GM23248 (cell line): Measurements from ENCODE around the gene FAM168B.

ENCODE experiments used
- EZH2 ChIP-seq: fragments of 200-600 bp; sonication (generic); IDR thresholded peaks from 2 replicates; pipeline ENCODE4 v1.6.1; 2018; ENCODE audit warnings: antibody characterized with exemption, mild to moderate bottlenecking; ENCODE audit not compliant: insufficient read depth, poor library complexity, severe bottlenecking
- EZH2phosphoT487 ChIP-seq: fragments of 200-600 bp; sonication (generic); IDR thresholded peaks from 2 replicates; pipeline ENCODE4 v1.6.1; 2018; ENCODE audit warnings: antibody characterized with exemption, moderate library complexity, mild to moderate bottlenecking, low read depth; ENCODE audit not compliant: insufficient read depth

GRCh38 chr2:131014141-131014540 lies 79.1 kb downstream of the FAM168B start:
- TF ChIP-seq EZH2 = no peak
- no peak for TF ChIP-seq EZH2phosphoT487
